HG02678 (cell line): ENCODE results near the gene TEX11.
"Not testable (repeated sequence)": the region's sequence is repeated elsewhere in the genome, so short reads cannot be mapped to it uniquely, and the experiment has no call there.

Experiments used
- ATAC-seq: cut with Tn5 transposase; IDR thresholded peaks from one replicate; pipeline ENCODE4 v1.9.1; 2021; ENCODE audit warnings: mild to moderate bottlenecking, moderate library complexity; ENCODE audit not compliant: unreplicated experiment

Gene TEX11

DNA sequence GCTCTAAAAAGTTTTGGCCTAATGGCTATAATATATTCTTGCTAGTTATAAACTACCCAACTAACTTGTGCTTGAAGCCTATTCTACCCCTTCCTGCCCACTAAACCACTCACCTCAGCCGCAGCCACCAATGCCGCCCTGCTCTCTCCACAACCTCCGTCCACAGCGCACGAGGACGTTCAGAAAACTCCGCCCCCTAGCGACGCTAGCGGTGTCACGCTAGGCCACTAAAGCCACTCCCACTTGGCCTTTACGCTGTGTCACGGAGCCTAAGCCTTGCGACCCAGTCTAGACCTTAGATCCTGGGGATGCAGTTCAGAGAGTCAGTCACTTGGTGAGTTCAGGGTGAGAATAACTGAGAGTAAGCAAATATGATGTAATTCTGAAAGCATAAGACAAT lies at the start of gene TEX11:
TSS of gene TEX11 (minus strand) at position 171 of the 400 bp plus-strand sequence. CDS start 922 bp downstream, outside the sequence.
- no peak for ATAC-seq

GRCh38 chrX:70954871-70955270 lies 46.4 kb upstream of the TEX11 start:
- ATAC-seq = no peak

DNA sequence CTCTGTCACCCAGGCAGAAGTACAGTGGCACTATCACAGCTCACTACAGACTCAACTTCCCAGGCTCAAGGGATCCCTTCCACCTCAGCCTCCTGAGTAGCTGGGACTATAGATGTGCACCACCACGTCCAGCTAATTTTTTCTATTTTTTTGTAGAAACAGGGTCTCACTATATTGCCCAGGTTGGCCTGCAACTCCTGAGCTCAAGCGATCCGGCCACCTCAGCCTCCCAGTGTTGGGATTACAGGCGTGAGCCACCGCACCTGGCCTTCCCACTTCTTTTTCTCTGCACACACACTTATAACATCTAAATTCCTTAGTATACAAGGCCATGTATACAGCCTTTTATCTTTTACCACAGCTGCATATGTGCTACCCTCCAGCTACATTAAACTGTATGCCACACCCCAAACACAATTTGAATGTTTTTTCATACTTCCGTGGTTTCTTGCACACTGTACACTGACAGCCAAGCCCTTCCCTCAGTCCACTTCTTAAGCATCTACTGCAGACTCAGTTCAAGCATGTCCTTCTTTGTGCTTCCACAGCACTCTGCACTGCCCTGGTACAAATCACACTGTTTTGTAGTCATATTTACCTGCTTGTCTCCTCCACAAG lies 15.9 kb upstream of the TEX11 start:
- ATAC-seq = no peak

GRCh38 chrX:70922774-70923473 lies 14.4 kb upstream of the TEX11 start:
- ATAC-seq = no peak

DNA sequence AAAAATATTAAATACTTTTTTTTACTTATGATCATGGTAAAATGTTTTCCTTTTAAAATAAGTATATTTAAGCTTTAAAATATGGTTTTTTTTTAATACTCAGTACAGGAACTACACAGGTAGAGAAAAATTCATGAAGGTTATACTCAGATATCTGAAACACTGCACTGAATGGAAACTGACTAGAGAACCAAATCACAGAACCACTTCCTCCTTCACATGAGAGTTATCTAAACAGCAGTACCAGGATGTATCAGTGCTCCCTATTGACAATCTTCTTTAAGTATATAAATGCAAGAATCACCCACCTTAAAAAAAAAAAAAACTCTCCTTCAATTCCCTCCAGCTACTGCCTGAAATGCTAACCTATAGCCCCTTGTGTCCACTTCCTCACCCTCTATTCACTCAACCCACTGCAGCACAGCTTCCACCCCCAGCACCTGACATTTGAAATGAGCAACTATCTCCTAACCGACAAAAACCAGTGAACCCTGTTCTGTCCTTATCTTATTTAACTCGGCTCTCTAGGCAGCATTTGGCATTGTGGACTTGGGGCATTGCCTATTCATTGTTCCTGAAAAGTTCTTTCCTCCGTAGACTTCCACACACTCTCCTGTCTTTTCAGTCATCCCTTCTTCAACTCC lies 13.3 kb upstream of the TEX11 start:
- ATAC-seq = no peak

- no peak for ATAC-seq
Measured at GRCh38 chrX:70916754-70917153, 8.2 kb upstream of the TEX11 start.

DNA sequence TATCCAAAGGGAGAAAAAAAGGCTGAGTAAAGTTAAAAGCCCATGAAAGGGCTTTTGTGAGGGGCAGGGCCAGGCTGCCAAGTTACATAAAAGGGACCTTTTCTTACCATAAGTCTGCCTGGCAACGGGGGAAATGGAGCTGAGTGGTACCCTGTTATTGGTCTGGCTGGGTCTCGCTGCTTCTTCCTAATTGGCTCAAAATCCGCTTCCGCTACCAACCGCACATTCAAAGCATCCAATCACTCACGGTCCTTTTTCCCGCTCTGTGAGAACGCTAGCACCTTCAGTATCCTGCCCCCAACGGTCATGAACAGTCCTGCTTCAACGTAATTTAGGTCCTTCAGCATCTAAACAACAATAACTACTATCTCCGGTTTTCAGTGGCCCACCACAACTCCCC lies 611 bp downstream of the TEX11 start:
- no peak for ATAC-seq

DNA sequence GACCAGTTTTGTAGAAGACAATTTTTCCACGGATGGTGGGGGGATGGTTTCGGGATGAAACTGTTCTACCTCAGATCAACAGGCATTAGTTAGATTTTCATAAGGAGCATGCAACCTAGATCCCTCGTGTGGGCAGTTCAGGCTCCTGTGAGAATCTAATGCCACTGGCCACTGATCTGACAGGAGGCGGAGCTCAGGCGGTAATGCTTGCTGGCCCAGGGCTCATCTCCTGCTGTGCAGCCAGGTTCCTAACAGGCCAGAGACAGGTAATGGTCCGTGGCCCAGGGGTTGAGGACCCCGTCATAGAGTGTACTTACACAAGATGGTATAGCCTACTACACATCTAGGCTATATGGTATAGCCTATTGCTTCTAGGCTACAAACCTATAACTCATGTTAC lies 7.0 kb downstream of the TEX11 start:
- ATAC-seq = no peak

- ATAC-seq = not testable (repeated sequence)
Measured at GRCh38 chrX:70890441-70890840, 18.1 kb downstream of the TEX11 start.

- ATAC-seq = no peak
Measured at GRCh38 chrX:70878902-70879301, 29.6 kb downstream of the TEX11 start.

DNA sequence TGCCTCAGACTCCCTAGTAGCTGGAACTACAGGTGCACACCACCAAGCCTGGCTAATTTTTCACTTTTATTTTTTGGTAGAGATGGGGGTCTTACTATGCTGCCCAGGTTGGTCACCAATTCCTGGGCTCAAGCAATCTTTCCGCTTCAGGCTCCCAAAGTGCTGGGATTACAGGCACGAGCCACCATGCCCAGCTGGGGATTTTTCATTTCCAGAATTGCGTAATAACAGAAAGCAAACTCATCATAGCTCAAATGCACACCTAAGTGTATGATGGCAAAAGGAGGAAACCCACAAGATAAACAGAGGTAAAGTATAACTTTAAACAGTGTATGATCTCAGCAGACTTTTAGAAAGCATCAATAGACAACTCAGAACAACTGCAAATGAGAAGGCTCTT lies 56.2 kb downstream of the TEX11 start:
- ATAC-seq = no peak

DNA sequence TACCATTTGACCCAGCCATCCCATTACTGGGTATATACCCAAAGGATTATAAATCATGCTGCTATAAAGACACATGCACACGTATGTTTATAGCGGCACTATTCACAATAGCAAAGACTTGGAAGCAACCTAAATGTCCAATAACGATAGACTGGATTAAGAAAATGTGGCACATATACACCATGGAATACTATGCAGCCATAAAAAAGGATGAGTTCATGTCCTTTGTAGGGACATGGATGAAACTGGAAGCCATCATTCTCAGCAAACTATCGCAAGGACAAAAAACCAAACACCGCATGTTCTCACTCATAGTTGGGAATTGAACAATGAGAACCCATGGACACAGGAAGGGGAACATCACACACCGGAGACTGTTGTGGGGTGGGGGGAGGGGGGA lies 64.4 kb downstream of the TEX11 start:
- not testable (repeated sequence) for ATAC-seq

DNA sequence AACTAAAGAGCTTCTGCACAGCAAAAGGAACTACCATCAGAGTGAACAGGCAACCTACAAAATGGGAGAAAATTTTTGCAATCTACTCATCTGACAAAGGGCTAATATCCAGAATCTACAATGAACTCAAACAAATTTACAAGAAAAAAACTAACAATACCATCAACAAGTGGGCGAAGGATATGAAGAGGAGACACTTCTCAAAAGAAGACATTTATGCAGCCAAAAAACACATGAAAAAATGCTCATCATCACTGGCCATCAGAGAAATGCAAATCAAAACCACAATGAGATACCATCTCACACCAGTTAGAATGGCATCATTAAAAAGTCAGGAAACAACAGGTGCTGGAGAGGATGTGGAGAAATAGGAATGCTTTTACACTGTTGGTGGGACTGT lies 64.9 kb downstream of the TEX11 start:
- not testable (repeated sequence) for ATAC-seq

DNA sequence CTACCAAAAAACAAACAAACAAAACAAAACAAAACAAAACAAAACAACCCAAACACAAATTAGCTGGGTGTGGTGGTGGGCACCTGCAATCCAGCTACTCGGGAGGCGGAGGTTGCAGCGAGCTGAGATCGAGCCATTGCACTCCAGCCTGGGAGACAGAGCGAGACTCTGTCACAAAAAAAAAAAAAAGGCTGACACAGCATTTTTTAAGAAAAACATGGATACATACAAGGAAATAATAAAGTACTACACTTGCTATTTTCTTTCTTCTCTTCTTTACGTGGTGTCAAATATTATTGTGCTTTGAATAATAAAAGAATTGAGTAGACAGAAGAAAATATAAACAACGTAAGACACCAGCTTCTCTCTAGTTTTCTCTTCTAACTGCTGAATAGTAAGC lies 73.9 kb downstream of the TEX11 start:
- no peak for ATAC-seq

- no peak for ATAC-seq
Measured at GRCh38 chrX:70826715-70827114, 81.8 kb downstream of the TEX11 start.

GRCh38 chrX:70825366-70825765 lies 83.1 kb downstream of the TEX11 start:
- no peak for ATAC-seq

GRCh38 chrX:70808942-70809940 lies 99.3 kb downstream of the TEX11 start:
- no peak for ATAC-seq

GRCh38 chrX:70806081-70806480 lies 102.4 kb downstream of the TEX11 start:
- no peak for ATAC-seq

- not testable (repeated sequence) for ATAC-seq
Measured at GRCh38 chrX:70796742-70797141, 111.8 kb downstream of the TEX11 start.

DNA sequence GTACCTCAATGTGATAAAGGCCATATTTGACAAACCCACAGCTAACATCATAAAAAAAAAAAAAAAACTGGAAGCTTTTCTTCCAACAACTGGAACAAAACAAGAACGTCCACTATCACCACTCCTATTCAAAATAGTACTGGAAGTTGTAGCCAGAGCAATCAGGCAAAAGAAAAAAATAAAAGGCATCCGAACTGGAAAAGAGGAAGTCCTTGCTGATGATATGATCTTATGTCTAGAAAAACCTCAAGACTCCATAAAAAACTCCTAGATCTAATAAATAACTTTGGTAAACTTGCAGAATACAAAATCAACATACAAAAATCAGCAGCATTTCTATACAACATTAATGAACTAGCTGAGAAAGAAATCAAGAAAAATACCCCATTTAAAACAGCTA lies 134.3 kb downstream of the TEX11 start:
- ATAC-seq = no peak

DNA sequence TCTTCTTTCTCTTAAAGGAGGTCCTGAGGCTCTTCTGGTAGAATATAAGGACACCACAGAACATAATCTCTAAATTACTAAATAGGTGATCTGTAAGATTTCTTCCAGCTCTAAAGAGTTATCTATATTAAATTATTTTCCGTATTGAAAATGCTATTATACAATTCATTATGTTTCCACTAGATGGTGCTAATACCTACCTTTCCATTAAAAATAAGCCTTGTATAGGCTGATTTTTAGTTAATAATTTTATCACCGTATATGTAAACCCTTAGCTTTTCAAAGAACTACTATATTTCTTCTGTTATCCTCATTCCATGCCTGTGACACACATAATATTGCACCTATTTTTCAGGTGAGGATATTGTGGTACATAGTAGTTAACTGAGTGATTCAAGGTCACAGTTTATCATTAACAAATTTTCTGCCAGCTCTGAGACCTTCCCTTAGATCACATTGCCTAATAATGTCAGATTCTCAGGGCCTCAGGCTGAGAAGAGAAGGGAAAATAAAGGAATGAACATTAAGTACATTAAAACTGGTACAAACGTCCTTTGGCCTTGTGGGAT lies 138.8 kb downstream of the TEX11 start:
- no peak for ATAC-seq
